Suprapubic skin (tissue), 4 donors: Measurements from ENCODE around the gene LUZP2.

ENCODE experiments used
- CTCF ChIP-seq, 2 donors: fragments of 200-600 bp in 1 of 2; fragments of 450-650 bp in 1 of 2; sonication (generic) in 1 of 2; IDR thresholded peaks; one replicate each; pipeline ENCODE4 v1.5.1; 2016 to 2019; ENCODE audit warnings: antibody characterized with exemption in 2 of 2, mild to moderate bottlenecking in 1 of 2, moderate library complexity in 1 of 2
- EP300 ChIP-seq: sonication (generic); formaldehyde crosslinking; IDR thresholded peaks from one replicate; pipeline ENCODE4 v1.6.1; 2017; ENCODE audit warnings: antibody characterized with exemption
- POLR2A ChIP-seq, 2 donors: fragments of 450-650 bp; IDR thresholded peaks; one replicate each; pipeline ENCODE4 v1.6.1; 2017; ENCODE audit warnings: antibody characterized with exemption in 2 of 2, mild to moderate bottlenecking in 2 of 2, moderate library complexity in 2 of 2
- POLR2AphosphoS5 ChIP-seq, 3 donors: sonication (generic); formaldehyde crosslinking; IDR thresholded peaks; one replicate each; pipeline ENCODE4 v1.6.1; 2017; ENCODE audit warnings: antibody characterized with exemption in 3 of 3

- TF ChIP-seq CTCF (IDR thresholded peaks at IDR 0.05) (no peak), POLR2A (IDR thresholded peaks at IDR 0.05) (no peak), POLR2AphosphoS5 (IDR thresholded peaks at IDR 0.05) (no peak), EP300 (no peak)
These were observed 12.3 kb downstream of the LUZP2 start for GRCh38 chr11:24509114-24509513.
